Upper lobe of left lung (tissue), 4 donors: ENCODE data around the gene P4HA1.

Experiments
- CTCF ChIP-seq, 6 experiments: fragments of 450-650 bp in 4 of 6; fragments of 200-600 bp in 2 of 6; sonication (generic) in 2 of 6; IDR thresholded peaks; one replicate each; pipeline ENCODE4 v1.5.1; 2016 to 2019; ENCODE audit warnings: antibody characterized with exemption in 6 of 6
- POLR2AphosphoS5 ChIP-seq, 2 donors: sonication (generic); formaldehyde crosslinking; IDR thresholded peaks; one replicate each; pipeline ENCODE4 v1.5.1; 2017; ENCODE audit warnings: antibody characterized with exemption in 2 of 2

- TF ChIP-seq POLR2AphosphoS5 (IDR thresholded peaks at IDR 0.05), result no peak
- no peak for TF ChIP-seq CTCF (IDR thresholded peaks at IDR 0.05)
Observed at GRCh38 chr10:73043319-73043718, 53.3 kb downstream of the P4HA1 start.
